Caco-2 (cell line): Measurements from ENCODE around the gene C1orf21. TPM values are rescaled to one million over a fixed set of nuclear protein-coding genes. Genes with fewer than 3 reads are reported as not detected.

Experiments
- BruUV-seq: library from RNA; stranded (reverse); fragments of 400-500 nt; replicated peaks from 2 replicates; lab custom pipeline; 2021; lab: Mats Ljungman, UMichigan
- CTCF ChIA-PET: fragments of 300-600 bp; sonication (Branson Sonifier 250); formaldehyde crosslinking; loops from one replicate; lab custom pipeline; 2022; ENCODE audit warnings: antibody characterized with exemption; lab: Charles Lee
- POLR2A ChIA-PET: fragments of 300-600 bp; sonication (Branson Sonifier 250); formaldehyde crosslinking; loops from one replicate; lab custom pipeline; 2022; ENCODE audit warnings: antibody characterized with exemption; lab: Charles Lee
- DNase-seq, 2 experiments: peaks; one replicate each; pipeline versions ENCODE4 v3.0.0 to v3.0.0-alpha.2; 2020 to 2022
- H3K27me3 ChIP-seq: replicated peaks from 2 replicates; pipeline ENCODE4 v1.6.0; 2011; ENCODE audit warnings: low read length; ENCODE audit not compliant: control insufficient read depth, insufficient read depth
- H3K36me3 ChIP-seq: 2 replicates; pipeline ENCODE4 v1.5.1; 2011; ENCODE audit warnings: low read length; ENCODE audit not compliant: control insufficient read depth, insufficient read depth
- H3K4me1 ChIP-seq: fragments of 250-450 bp; sonication (Bioruptor Pico); 2 replicates; pipeline ENCODE4 v1.5.1; 2020; ENCODE audit warnings: mild to moderate bottlenecking
- H3K4me3 ChIP-seq: 2 replicates; pipeline ENCODE4 v1.5.1; 2011; ENCODE audit warnings: low read depth, mild to moderate bottlenecking, control low read depth, low read length
- H3K9me3 ChIP-seq: fragments of 250-450 bp; sonication (Bioruptor Pico); 2 replicates; pipeline ENCODE4 v1.5.1; 2020; ENCODE audit warnings: mild to moderate bottlenecking, moderate library complexity
- H3K27ac Mint-ChIP-seq: one replicate; pipeline ENCODE4 v1.8.0; 2022; ENCODE audit warnings: mixed read lengths; ENCODE audit not compliant: unreplicated experiment
- H3K27me3 Mint-ChIP-seq: one replicate; pipeline ENCODE4 v1.8.0; 2022; ENCODE audit warnings: mixed read lengths; ENCODE audit not compliant: insufficient read depth, unreplicated experiment
- H3K36me3 Mint-ChIP-seq: one replicate; pipeline ENCODE4 v1.8.0; 2022; ENCODE audit warnings: mild to moderate bottlenecking, mixed read lengths; ENCODE audit not compliant: insufficient read depth, unreplicated experiment
- H3K4me1 Mint-ChIP-seq: one replicate; pipeline ENCODE4 v1.8.0; 2022; ENCODE audit warnings: low read depth, mixed read lengths; ENCODE audit not compliant: unreplicated experiment
- H3K4me3 Mint-ChIP-seq: one replicate; pipeline ENCODE4 v1.8.0; 2022; ENCODE audit warnings: mild to moderate bottlenecking, moderate library complexity, mixed read lengths; ENCODE audit not compliant: unreplicated experiment
- H3K9me3 Mint-ChIP-seq: one replicate; pipeline ENCODE4 v1.8.0; 2022; ENCODE audit warnings: mixed read lengths; ENCODE audit not compliant: unreplicated experiment
- CTCF ChIP-seq, 2 experiments: fragments of 200-600 bp in 1 of 2; IDR thresholded peaks; 1 replicate in 1 of 2; 2 replicates in 1 of 2; pipeline versions ENCODE4 v1.5.1 to v1.8.0; 2011 to 2022; ENCODE audit warnings: antibody characterized with exemption in 1 of 2, control low read depth in 1 of 2, inconsistent platforms in 1 of 2, low read depth in 1 of 2, low read length in 1 of 2, mild to moderate bottlenecking in 1 of 2, moderate library complexity in 1 of 2; ENCODE audit not compliant: insufficient read depth in 1 of 2, severe bottlenecking in 1 of 2, unreplicated experiment in 1 of 2
- intact Hi-C: fragments of 100-400 bp; cut with micrococcal nuclease; formaldehyde crosslinking; loops from one replicate; pipeline ENCODE4 v1.10.0; 2022; ENCODE audit not compliant: unreplicated experiment
- total RNA-seq: library from RNA; stranded (reverse); gene quantifications from 2 replicates; pipeline ENCODE4 v1.2.3, GENCODE V29; 2022

C1orf21 gene
- total RNA-seq, 1 experiment from 2014 or later = 0.82 TPM

GRCh38 chr1:184669391-184669790 is 282.6 kb downstream of the C1orf21 start:
- BruUV-seq = no TSS peak
- no peak for DNase-seq
- H3K9me3 Mint-ChIP-seq = no peaks in the 10 kb centered on the region
- POLR2A ChIA-PET = no interaction called here
- no peaks in the 10 kb centered on the region for H3K36me3 Mint-ChIP-seq
- Histone ChIP-seq H3K36me3 (no peaks in the 10 kb centered on the region), H3K9me3 (no peaks in the 10 kb centered on the region), H3K4me1 (no peaks in the 10 kb centered on the region; the same call in 1 of the 2 replicates), H3K4me3 (no peak overlapping the region), H3K27me3 (no peaks in the 10 kb centered on the region)
- no peaks in the 10 kb centered on the region for H3K27me3 Mint-ChIP-seq
- no peak overlapping the region for H3K27ac Mint-ChIP-seq
- CTCF ChIA-PET = interaction anchor here (1.0 kb wide), 1 partner anchor 9 kb away, joined by 3 read pairs; no protein-coding TSS in a partner anchor
- H3K4me1 Mint-ChIP-seq = peaks cover 8% of the 10 kb centered on the region
- intact Hi-C loops = no loop called here
- TF ChIP-seq CTCF (IDR thresholded peaks at IDR 0.05; ENCODE audit: insufficient read depth in 1 of 2, low read depth in 1 of 2, low read length in 1 of 2, severe bottlenecking in 1 of 2, unreplicated experiment in 1 of 2) = no peak
- no peak overlapping the region for H3K4me3 Mint-ChIP-seq

- H3K4me1 Mint-ChIP-seq = peaks cover 8% of the 10 kb centered on the region
Observed at GRCh38 chr1:184672013-184672726, 285.3 kb downstream of the C1orf21 start.

GRCh38 chr1:184673305-184673704 is 286.5 kb downstream of the C1orf21 start:
- H3K9me3 ChIP-seq = no peaks in the 10 kb centered on the region
- Mint-ChIP-seq H3K27me3 (peaks cover 3% of the 10 kb centered on the region), H3K4me1 (peaks cover 8% of the 10 kb centered on the region), H3K36me3 (no peaks in the 10 kb centered on the region), H3K4me3 (no peak overlapping the region), H3K27ac (no peak overlapping the region), H3K9me3 (no peaks in the 10 kb centered on the region)
- H3K27me3 ChIP-seq = no peaks in the 10 kb centered on the region
- no peak for TF ChIP-seq CTCF (IDR thresholded peaks at IDR 0.05; ENCODE audit: insufficient read depth in 1 of 2, low read depth in 1 of 2, low read length in 1 of 2, severe bottlenecking in 1 of 2, unreplicated experiment in 1 of 2)
- H3K4me3 ChIP-seq = no peak overlapping the region
- CTCF ChIA-PET = no interaction called here
- no TSS peak for BruUV-seq
- no peak for DNase-seq
- POLR2A ChIA-PET = no interaction called here
- no peaks in the 10 kb centered on the region for H3K36me3 ChIP-seq
- H3K4me1 ChIP-seq = no peaks in the 10 kb centered on the region; the same call in 1 of the 2 replicates
- intact Hi-C loops = no loop called here

More at GRCh38 chr1:184672013-184672726, 285.3 kb downstream of the C1orf21 start:
- BruUV-seq = no TSS peak
- POLR2A ChIA-PET = no interaction called here
- Histone ChIP-seq H3K4me3 (no peak overlapping the region), H3K4me1 (no peaks in the 10 kb centered on the region; the same call in 1 of the 2 replicates), H3K27me3 (no peaks in the 10 kb centered on the region), H3K9me3 (no peaks in the 10 kb centered on the region), H3K36me3 (no peaks in the 10 kb centered on the region)
- peaks cover 3% of the 10 kb centered on the region for H3K27me3 Mint-ChIP-seq
- intact Hi-C loops = no loop called here
- no peak for TF ChIP-seq CTCF (IDR thresholded peaks at IDR 0.05; ENCODE audit: insufficient read depth in 1 of 2, low read depth in 1 of 2, low read length in 1 of 2, severe bottlenecking in 1 of 2, unreplicated experiment in 1 of 2)
- no peak overlapping the region for H3K4me3 Mint-ChIP-seq
- no peak for DNase-seq
- no peak overlapping the region for H3K27ac Mint-ChIP-seq
- no peaks in the 10 kb centered on the region for H3K9me3 Mint-ChIP-seq
- CTCF ChIA-PET = no interaction called here
- no peaks in the 10 kb centered on the region for H3K36me3 Mint-ChIP-seq
